OCI-LY1 (cell line): ENCODE results near the gene MAP2K6.

Experiments
- H2AFZ ChIP-seq: fragments of 200-600 bp; sonication (generic), shearing (Covaris generic); 2 replicates; pipeline ENCODE4 v1.6.0; 2014; ENCODE audit warnings: antibody characterized with exemption, mild to moderate bottlenecking, low read length
- H3F3A ChIP-seq: fragments of 200-600 bp; sonication (generic), shearing (Covaris generic); 2 replicates; pipeline ENCODE4 v1.6.0; 2014; ENCODE audit warnings: mild to moderate bottlenecking, antibody characterized with exemption, low read length, moderate library complexity; ENCODE audit not compliant: insufficient read depth
- H3K27ac ChIP-seq: fragments of 200-600 bp; sonication (generic); 2 replicates; pipeline ENCODE4 v1.5.1; 2014; ENCODE audit warnings: low read length, mixed run types, mild to moderate bottlenecking, low read depth; ENCODE audit not compliant: poor library complexity, severe bottlenecking
- H3K27me3 ChIP-seq: fragments of 200-600 bp; sonication (generic); 2 replicates; pipeline ENCODE4 v1.6.0; 2014; ENCODE audit warnings: antibody characterized with exemption, mild to moderate bottlenecking, low read length, moderate library complexity; ENCODE audit not compliant: insufficient read depth
- H3K36me3 ChIP-seq: fragments of 200-600 bp; sonication (generic); 2 replicates; pipeline ENCODE4 v1.6.1; 2014; ENCODE audit warnings: mild to moderate bottlenecking, antibody characterized with exemption, low read length, moderate library complexity, mixed read lengths; ENCODE audit not compliant: insufficient read depth
- H3K4me1 ChIP-seq: fragments of 200-600 bp; sonication (generic); 2 replicates; pipeline ENCODE4 v1.5.1; 2014; ENCODE audit warnings: mild to moderate bottlenecking, low read length, moderate library complexity; ENCODE audit not compliant: insufficient read depth, severe bottlenecking
- H3K4me2 ChIP-seq: fragments of 200-600 bp; sonication (generic), shearing (Covaris generic); 2 replicates; pipeline ENCODE4 v1.6.1; 2014; ENCODE audit warnings: low read length
- H3K4me3 ChIP-seq: fragments of 200-600 bp; sonication (generic); 2 replicates; pipeline ENCODE4 v1.5.1; 2014; ENCODE audit warnings: low read length, low read depth, mild to moderate bottlenecking, mixed read lengths; ENCODE audit not compliant: poor library complexity, severe bottlenecking
- H3K79me2 ChIP-seq: fragments of 200-600 bp; shearing (Covaris generic); 2 replicates; pipeline ENCODE4 v1.6.1; 2016; ENCODE audit warnings: mixed run types, low read length, mixed read lengths; ENCODE audit not compliant: insufficient read depth
- H3K9ac ChIP-seq: fragments of 200-600 bp; sonication (generic), shearing (Covaris generic); 2 replicates; pipeline ENCODE4 v1.6.1; 2014; ENCODE audit warnings: mild to moderate bottlenecking, low read length, mixed read lengths
- H3K9me2 ChIP-seq: fragments of 200-600 bp; sonication (generic), shearing (Covaris generic); 2 replicates; pipeline ENCODE4 v1.6.1; 2014; ENCODE audit warnings: low read depth, mild to moderate bottlenecking, low read length, mixed read lengths
- H3K9me3 ChIP-seq: fragments of 200-600 bp; shearing (Covaris generic); 2 replicates; pipeline ENCODE4 v1.6.1; 2014; ENCODE audit warnings: low read length, mixed read lengths
- H4K20me1 ChIP-seq: fragments of 200-600 bp; sonication (generic), shearing (Covaris generic); 2 replicates; pipeline ENCODE4 v1.6.0; 2016; ENCODE audit warnings: mild to moderate bottlenecking, low read length; ENCODE audit not compliant: insufficient read depth
- CTCF ChIP-seq: fragments of 200-600 bp; sonication (generic), shearing (Covaris generic); IDR thresholded peaks from 2 replicates; pipeline ENCODE4 v1.5.1; 2017; ENCODE audit warnings: mild to moderate bottlenecking, antibody characterized with exemption, low read length, moderate library complexity, mixed read lengths
- EZH2 ChIP-seq: fragments of 200-600 bp; sonication (generic), shearing (Covaris generic); IDR thresholded peaks from 2 replicates; pipeline ENCODE4 v1.8.0; 2017; ENCODE audit warnings: borderline replicate concordance, mixed run types, mild to moderate bottlenecking, antibody characterized with exemption, low read length, moderate library complexity, mixed read lengths

The MAP2K6 gene

GRCh38 chr17:69470702-69471101 lies 56.2 kb downstream of the MAP2K6 start:
- Histone ChIP-seq H2AFZ (no peak overlapping the region), H4K20me1 (no peaks in the 10 kb centered on the region), H3K9me3 (no peaks in the 10 kb centered on the region), H3K4me2 (no peak overlapping the region), H3K4me3 (no peak overlapping the region), H3F3A (no peaks in the 10 kb centered on the region), H3K9me2 (no peaks in the 10 kb centered on the region), H3K9ac (no peak overlapping the region), H3K36me3 (no peaks in the 10 kb centered on the region), H3K79me2 (no peaks in the 10 kb centered on the region), H3K27me3 (no peaks in the 10 kb centered on the region), H3K27ac (no peak overlapping the region), H3K4me1 (no peaks in the 10 kb centered on the region)
- no peak for TF ChIP-seq CTCF
- TF ChIP-seq EZH2, result no peak

- Histone ChIP-seq H3K9ac (no peak overlapping the region), H3K9me3 (no peaks in the 10 kb centered on the region), H4K20me1 (no peaks in the 10 kb centered on the region), H3K4me2 (no peak overlapping the region), H2AFZ (no peak overlapping the region), H3K27me3 (no peaks in the 10 kb centered on the region), H3K36me3 (no peaks in the 10 kb centered on the region), H3K79me2 (no peaks in the 10 kb centered on the region), H3F3A (no peaks in the 10 kb centered on the region), H3K4me1 (no peaks in the 10 kb centered on the region), H3K4me3 (no peak overlapping the region), H3K27ac (no peak overlapping the region), H3K9me2 (no peaks in the 10 kb centered on the region)
- TF ChIP-seq EZH2, result no peak
- TF ChIP-seq CTCF, result no peak
Measured at GRCh38 chr17:69471406-69471805, 56.9 kb downstream of the MAP2K6 start.

- H4K20me1 ChIP-seq, result no peaks in the 10 kb centered on the region
- H3K27me3 ChIP-seq, result no peaks in the 10 kb centered on the region
- H3K9me3 ChIP-seq, result no peaks in the 10 kb centered on the region
- H3K9me2 ChIP-seq, result no peaks in the 10 kb centered on the region
- no peak overlapping the region for H3K4me3 ChIP-seq
- H3K36me3 ChIP-seq, result no peaks in the 10 kb centered on the region
- no peak for TF ChIP-seq CTCF
- TF ChIP-seq EZH2, result no peak
- H3K4me1 ChIP-seq, result no peaks in the 10 kb centered on the region
- H2AFZ ChIP-seq, result no peak overlapping the region
- no peak overlapping the region for H3K9ac ChIP-seq
- no peak overlapping the region for H3K4me2 ChIP-seq
- no peaks in the 10 kb centered on the region for H3F3A ChIP-seq
- no peaks in the 10 kb centered on the region for H3K79me2 ChIP-seq
- H3K27ac ChIP-seq, result no peak overlapping the region
Measured at GRCh38 chr17:69473841-69474831, 59.6 kb downstream of the MAP2K6 start.
